Lung (tissue), 12 donors: ENCODE measurements around the gene TMEM156. TPM values are rescaled to one million over a fixed set of nuclear protein-coding genes. Genes with fewer than 3 reads are reported as not detected.

Experiments
- ATAC-seq: fragments of 200-7000 bp; cut with Tn5 transposase; one replicate; pipeline ENCODE4 v1.9.1; 2020; ENCODE audit warnings: moderate number of reproducible peaks; ENCODE audit not compliant: insufficient read depth, low FRiP score
- DNase-seq, 3 donors: peaks; one replicate each; pipeline ENCODE4 v3.0.0-alpha.2; 2013 to 2017
- H3K27ac ChIP-seq, 2 donors: one replicate each; pipeline ENCODE4 v1.5.1; 2013; ENCODE audit warnings: mild to moderate bottlenecking in 2 of 2, moderate library complexity in 2 of 2, control low read depth in 1 of 2, inconsistent platforms in 1 of 2, low read depth in 1 of 2, low read length in 1 of 2
- H3K27me3 ChIP-seq, 3 donors: one replicate each; pipeline ENCODE4 v1.5.1; 2013; ENCODE audit warnings: low read length in 2 of 3; ENCODE audit not compliant: control insufficient read depth in 3 of 3, insufficient read depth in 3 of 3
- H3K36me3 ChIP-seq, 4 donors: one replicate each; pipeline ENCODE4 v1.5.1; 2013; ENCODE audit warnings: low read length in 4 of 4, mild to moderate bottlenecking in 1 of 4, moderate library complexity in 1 of 4; ENCODE audit not compliant: control insufficient read depth in 4 of 4, insufficient read depth in 4 of 4
- H3K4me1 ChIP-seq, 5 donors: one replicate each; pipeline ENCODE4 v1.5.1; 2013; ENCODE audit warnings: low read length in 5 of 5, mild to moderate bottlenecking in 2 of 5, moderate library complexity in 1 of 5; ENCODE audit not compliant: control insufficient read depth in 5 of 5, insufficient read depth in 5 of 5
- H3K4me3 ChIP-seq: one replicate; pipeline ENCODE4 v1.5.1; 2013; ENCODE audit warnings: mild to moderate bottlenecking, control low read depth, moderate library complexity
- H3K9ac ChIP-seq, 2 donors: one replicate each; pipeline ENCODE4 v1.5.1; 2013; ENCODE audit warnings: low read length in 2 of 2, control low read depth in 1 of 2; ENCODE audit not compliant: insufficient read depth in 1 of 2
- H3K9me3 ChIP-seq, 4 donors: one replicate each; pipeline ENCODE4 v1.5.1; 2013; ENCODE audit warnings: low read length in 3 of 4, mild to moderate bottlenecking in 1 of 4, moderate library complexity in 1 of 4; ENCODE audit not compliant: control insufficient read depth in 4 of 4, insufficient read depth in 3 of 4
- WGBS, 2 donors: extraction: QIAGEN DNeasy Blood & Tissue Kit; methylation state at CpG; one replicate each; pipeline ENCODE4 v1.1.7; 2013; 5-methylcytosine and 5-hydroxymethylcytosine counted together
- polyA plus RNA-seq, 2 donors: library from polyadenylated mRNA; stranded (reverse); fragments of 200-250 nt; gene quantifications; one replicate each; pipeline ENCODE4 v1.2.1, GENCODE V29; 2013
- total RNA-seq, 2 donors: library from RNA; depleted of rRNA in 1 of 2; stranded (reverse); fragments of >200 nt in 1 of 2; gene quantifications; one replicate each; pipeline ENCODE4 v1.2.1, GENCODE V29; 2014 to 2021
- TF ChIP-seq, protein P1 (sequence below): IDR thresholded peaks from 2 replicates; pipeline ENCODE4 v1.5.1; 2012; ENCODE audit warnings: mild to moderate bottlenecking; ENCODE audit errors: control extremely low read depth, extremely low read depth
- donor health status: control.
- donor health status: control.
- donor health status: Bipolar disorder and iron deficiency.
- donor health status: healthy.
- donor health status: DM: yes; HTN: yes; CAD: no.

Gene TMEM156
- total and polyA plus RNA-seq, 4 donors, result 0.95 to 3.5 (median 1.2) TPM

DNA sequence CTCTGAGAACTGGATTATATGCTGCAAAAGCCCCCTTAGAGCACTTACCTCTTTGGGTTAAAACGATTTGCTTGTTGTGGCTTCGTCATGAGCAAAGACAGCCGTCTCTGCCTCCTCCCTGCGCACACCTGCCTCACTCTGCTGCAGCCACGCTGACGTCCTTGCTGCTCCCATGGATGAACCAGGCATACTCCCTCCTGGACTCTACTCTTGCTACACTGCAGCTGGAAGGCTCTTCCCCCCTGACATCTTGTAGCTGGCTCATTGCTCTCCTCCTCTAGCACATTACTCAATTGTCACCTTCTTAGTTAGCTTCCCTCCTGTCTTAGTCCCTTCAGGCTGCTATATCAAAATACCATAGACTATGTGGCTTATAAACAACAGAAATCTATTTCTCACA, 105.3 kb downstream of the TMEM156 start:
- Histone ChIP-seq H3K36me3 (peaks cover 16 to 52% (median 39%) of the 10 kb centered on the region in 4 donors), H3K27ac (no peak overlapping the region), H3K9me3 (no peaks in the 10 kb centered on the region), H3K9ac (no peak overlapping the region), H3K4me1 (peaks cover 0 to 6% (median 0%) of the 10 kb centered on the region in 5 donors), H3K27me3 (no peaks in the 10 kb centered on the region), H3K4me3 (no peak overlapping the region)
- ATAC-seq, result no peak
- WGBS, 2 donors, result 91 to 92% methylated on average over 6 of the region's 6 CpGs
- TF ChIP-seq, protein P1, sequence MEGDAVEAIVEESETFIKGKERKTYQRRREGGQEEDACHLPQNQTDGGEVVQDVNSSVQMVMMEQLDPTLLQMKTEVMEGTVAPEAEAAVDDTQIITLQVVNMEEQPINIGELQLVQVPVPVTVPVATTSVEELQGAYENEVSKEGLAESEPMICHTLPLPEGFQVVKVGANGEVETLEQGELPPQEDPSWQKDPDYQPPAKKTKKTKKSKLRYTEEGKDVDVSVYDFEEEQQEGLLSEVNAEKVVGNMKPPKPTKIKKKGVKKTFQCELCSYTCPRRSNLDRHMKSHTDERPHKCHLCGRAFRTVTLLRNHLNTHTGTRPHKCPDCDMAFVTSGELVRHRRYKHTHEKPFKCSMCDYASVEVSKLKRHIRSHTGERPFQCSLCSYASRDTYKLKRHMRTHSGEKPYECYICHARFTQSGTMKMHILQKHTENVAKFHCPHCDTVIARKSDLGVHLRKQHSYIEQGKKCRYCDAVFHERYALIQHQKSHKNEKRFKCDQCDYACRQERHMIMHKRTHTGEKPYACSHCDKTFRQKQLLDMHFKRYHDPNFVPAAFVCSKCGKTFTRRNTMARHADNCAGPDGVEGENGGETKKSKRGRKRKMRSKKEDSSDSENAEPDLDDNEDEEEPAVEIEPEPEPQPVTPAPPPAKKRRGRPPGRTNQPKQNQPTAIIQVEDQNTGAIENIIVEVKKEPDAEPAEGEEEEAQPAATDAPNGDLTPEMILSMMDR, result no peak
- DNase-seq, result no peak

DNA sequence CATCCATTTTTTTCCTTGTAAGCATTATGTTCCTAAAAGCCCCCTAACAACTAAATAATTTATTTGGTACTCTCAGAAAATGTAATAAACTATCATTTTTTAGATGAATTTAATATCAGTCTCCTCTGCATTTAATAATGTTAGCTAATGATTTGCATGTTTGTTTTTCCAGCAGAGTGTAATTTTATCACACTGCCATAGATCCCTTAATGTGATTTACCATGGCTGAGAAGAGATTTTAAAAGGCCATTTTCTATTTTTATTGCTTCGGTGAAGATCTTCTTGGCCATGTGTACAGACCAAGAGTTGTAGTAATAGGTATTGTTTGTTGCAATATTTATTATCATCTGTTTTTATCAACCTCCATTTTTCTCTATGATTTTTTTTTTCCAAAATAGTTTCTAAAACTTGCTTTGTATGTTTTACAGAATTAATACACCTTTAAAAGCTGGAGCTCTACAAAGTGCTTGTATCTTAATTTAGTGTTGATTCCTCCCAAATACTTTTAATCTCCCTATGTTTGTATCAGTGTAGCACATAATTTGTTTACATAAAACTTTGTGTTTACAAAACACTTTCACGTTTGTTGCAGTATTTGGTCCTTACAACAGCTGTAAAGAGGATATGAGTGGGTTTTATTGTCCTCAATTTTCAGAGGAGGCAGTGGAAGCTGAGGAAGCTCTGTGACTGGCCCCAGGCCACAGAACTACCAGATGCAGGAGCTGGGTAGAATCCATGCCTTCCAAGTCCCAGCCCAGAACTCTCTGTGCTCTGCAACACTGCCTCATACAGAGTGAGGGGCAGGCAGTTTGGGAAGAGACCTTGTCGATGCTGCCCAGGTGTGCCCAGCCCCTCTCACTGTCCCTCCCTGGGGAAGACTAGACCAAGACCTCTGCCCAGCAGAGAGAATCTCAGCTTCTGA, 106.5 kb downstream of the TMEM156 start:
- WGBS, 2 donors, result 65 to 80% methylated on average over 3 of the region's 3 CpGs
- DNase-seq (peak; percentile 27 to 49 (median 40)), ATAC-seq (no peak)
- H3K9ac ChIP-seq, result no peak overlapping the region
- H3K4me1 ChIP-seq, result peaks cover 0 to 6% (median 0%) of the 10 kb centered on the region in 5 donors
- H3K4me3 ChIP-seq, result no peak overlapping the region
- no peaks in the 10 kb centered on the region for H3K9me3 ChIP-seq
- no peak overlapping the region for H3K27ac ChIP-seq
- no peaks in the 10 kb centered on the region for H3K27me3 ChIP-seq
- TF ChIP-seq, protein P1, result no peak
- peaks cover 16 to 50% (median 37%) of the 10 kb centered on the region in 4 donors for H3K36me3 ChIP-seq

DNA sequence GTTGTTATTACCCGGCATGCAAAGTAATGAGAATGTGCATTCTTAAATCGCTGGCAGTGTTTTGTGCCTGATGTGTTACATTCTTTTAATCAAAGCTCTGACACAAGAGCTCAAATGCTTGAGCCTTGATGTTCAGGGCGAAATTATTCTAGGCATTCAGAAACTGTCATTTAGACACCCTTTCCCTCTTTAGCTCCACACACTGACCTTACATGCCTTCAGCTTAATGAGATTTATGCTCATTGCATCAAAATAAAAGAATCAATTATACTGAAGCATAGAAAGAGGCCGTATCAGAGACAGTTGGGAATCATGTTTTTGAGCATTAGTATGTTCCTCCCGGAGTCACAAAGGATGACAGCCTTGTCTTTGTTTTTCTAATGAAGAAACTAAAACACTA, 107.9 kb downstream of the TMEM156 start:
- TF ChIP-seq, protein P1, result no peak
- no peak overlapping the region for H3K9ac ChIP-seq
- H3K27ac ChIP-seq, result no peak overlapping the region
- peaks cover 16 to 49% (median 37%) of the 10 kb centered on the region in 4 donors for H3K36me3 ChIP-seq
- H3K4me3 ChIP-seq, result no peak overlapping the region
- ATAC-seq, result no peak
- peaks cover 0 to 6% (median 0%) of the 10 kb centered on the region in 5 donors for H3K4me1 ChIP-seq
- no peak for DNase-seq
- H3K27me3 ChIP-seq, result no peaks in the 10 kb centered on the region
- H3K9me3 ChIP-seq, result no peaks in the 10 kb centered on the region
- WGBS, 2 donors, result 83 to 87% methylated on average over 5 of the region's 5 CpGs
